PC-3 (cell line): Measurements from ENCODE around the gene ZNF629. TPM values are rescaled to one million over a fixed set of nuclear protein-coding genes. Genes with fewer than 3 reads are reported as not detected.

Source experiments
- ATAC-seq: fragments of 200-7000 bp; cut with Tn5 transposase; 2 replicates; pipeline ENCODE4 v1.9.1; 2020; ENCODE audit warnings: mild to moderate bottlenecking, moderate library complexity
- BruUV-seq: library from RNA; stranded (reverse); fragments of 400-500 nt; replicated peaks from 2 replicates; lab custom pipeline; 2021; lab: Mats Ljungman, UMichigan
- CTCF ChIA-PET: fragments of 300-600 bp; sonication (Branson Sonifier 250); formaldehyde crosslinking; loops from one replicate; lab custom pipeline; 2022; ENCODE audit warnings: antibody characterized with exemption; lab: Charles Lee
- POLR2A ChIA-PET: fragments of 300-600 bp; sonication (Branson Sonifier 250); formaldehyde crosslinking; loops from one replicate; lab custom pipeline; 2022; ENCODE audit warnings: antibody characterized with exemption; ENCODE audit not compliant: unreplicated experiment; lab: Charles Lee
- DNase-seq: peaks from one replicate; pipeline ENCODE4 v3.0.0-alpha.2; 2015
- H2AFZ ChIP-seq: fragments of 300-600 bp; sonication (generic); 2 replicates; pipeline ENCODE4 v1.6.0; 2016; ENCODE audit warnings: antibody characterized with exemption, low read length
- H3F3A ChIP-seq: fragments of 300-600 bp; sonication (generic); one replicate; pipeline ENCODE4 v1.6.0; 2017; ENCODE audit warnings: antibody characterized with exemption, low read length, control low read depth, mild to moderate bottlenecking; ENCODE audit not compliant: unreplicated experiment
- H3K27ac ChIP-seq: fragments of 300-600 bp; sonication (generic); 2 replicates; pipeline ENCODE4 v1.5.1; 2016; ENCODE audit warnings: mild to moderate bottlenecking, low read length
- H3K27me3 ChIP-seq: fragments of 300-600 bp; sonication (generic); 2 replicates; pipeline ENCODE4 v1.6.1; 2016; ENCODE audit warnings: low read length, mixed read lengths
- H3K36me3 ChIP-seq: fragments of 300-600 bp; sonication (generic); 2 replicates; pipeline ENCODE4 v1.6.1; 2016; ENCODE audit warnings: low read depth, mixed run types, low read length, mixed read lengths
- H3K4me1 ChIP-seq: fragments of 300-600 bp; sonication (generic); 2 replicates; pipeline ENCODE4 v1.5.1; 2016; ENCODE audit warnings: low read length; ENCODE audit not compliant: insufficient read depth
- H3K4me2 ChIP-seq: fragments of 300-600 bp; sonication (generic); 2 replicates; pipeline ENCODE4 v1.6.0; 2016; ENCODE audit warnings: low read length
- H3K4me3 ChIP-seq: fragments of 300-600 bp; sonication (generic); 2 replicates; pipeline ENCODE4 v1.5.1; 2016; ENCODE audit warnings: mild to moderate bottlenecking, low read length, mixed read lengths
- H3K79me2 ChIP-seq: fragments of 300-600 bp; sonication (generic); 2 replicates; pipeline ENCODE4 v1.6.1; 2017; ENCODE audit warnings: low read length, mixed read lengths
- H3K9ac ChIP-seq: fragments of 300-600 bp; sonication (generic); 2 replicates; pipeline ENCODE4 v1.6.0; 2016; ENCODE audit warnings: mild to moderate bottlenecking, low read length
- H3K9me2 ChIP-seq: fragments of 300-600 bp; sonication (generic); replicated peaks from 2 replicates; pipeline ENCODE4 v1.6.1; 2016; ENCODE audit warnings: mixed run types, low read length, mixed read lengths
- H3K9me3 ChIP-seq: fragments of 300-600 bp; sonication (generic); 2 replicates; pipeline ENCODE4 v1.6.1; 2016; ENCODE audit warnings: low read length, mixed read lengths
- H4K20me1 ChIP-seq: fragments of 300-600 bp; sonication (generic); 2 replicates; pipeline ENCODE4 v1.6.1; 2016; ENCODE audit warnings: low read length, mixed read lengths
- EZH2 ChIP-seq: fragments of 300-600 bp; sonication (generic); IDR thresholded peaks from one replicate; pipeline ENCODE4 v1.6.1; 2017; ENCODE audit warnings: antibody characterized with exemption, mild to moderate bottlenecking, low read length; ENCODE audit not compliant: unreplicated experiment
- EZH2phosphoT487 ChIP-seq: fragments of 300-600 bp; sonication (generic); IDR thresholded peaks from 2 replicates; pipeline ENCODE4 v1.6.1; 2018; ENCODE audit warnings: mild to moderate bottlenecking, antibody characterized with exemption, low read length, borderline replicate concordance
- intact Hi-C: fragments of 100-400 bp; cut with micrococcal nuclease; formaldehyde crosslinking; loops from 2 replicates; pipeline ENCODE4 v1.9.0; 2023
- total RNA-seq: library from RNA; depleted of rRNA; stranded (reverse); fragments of >200 nt; gene quantifications from 2 replicates; pipeline ENCODE4 v1.2.3, GENCODE V29; 2014
- TF ChIP-seq, protein P1 (sequence below): fragments of 300-600 bp; sonication (generic); conservative IDR thresholded peaks from 2 replicates; pipeline ENCODE4 v1.5.1; 2017; ENCODE audit warnings: antibody characterized with exemption, low read depth, mild to moderate bottlenecking, low read length

Gene ZNF629
- total RNA-seq, 1 experiment from 2014 or later = 7.8 TPM

- intact Hi-C loops = no loop called here
- H4K20me1 ChIP-seq = no peaks in the 10 kb centered on the region
- no TSS peak for BruUV-seq
- peaks cover 10% of the 10 kb centered on the region for H3K4me1 ChIP-seq
- TF ChIP-seq, protein P1, sequence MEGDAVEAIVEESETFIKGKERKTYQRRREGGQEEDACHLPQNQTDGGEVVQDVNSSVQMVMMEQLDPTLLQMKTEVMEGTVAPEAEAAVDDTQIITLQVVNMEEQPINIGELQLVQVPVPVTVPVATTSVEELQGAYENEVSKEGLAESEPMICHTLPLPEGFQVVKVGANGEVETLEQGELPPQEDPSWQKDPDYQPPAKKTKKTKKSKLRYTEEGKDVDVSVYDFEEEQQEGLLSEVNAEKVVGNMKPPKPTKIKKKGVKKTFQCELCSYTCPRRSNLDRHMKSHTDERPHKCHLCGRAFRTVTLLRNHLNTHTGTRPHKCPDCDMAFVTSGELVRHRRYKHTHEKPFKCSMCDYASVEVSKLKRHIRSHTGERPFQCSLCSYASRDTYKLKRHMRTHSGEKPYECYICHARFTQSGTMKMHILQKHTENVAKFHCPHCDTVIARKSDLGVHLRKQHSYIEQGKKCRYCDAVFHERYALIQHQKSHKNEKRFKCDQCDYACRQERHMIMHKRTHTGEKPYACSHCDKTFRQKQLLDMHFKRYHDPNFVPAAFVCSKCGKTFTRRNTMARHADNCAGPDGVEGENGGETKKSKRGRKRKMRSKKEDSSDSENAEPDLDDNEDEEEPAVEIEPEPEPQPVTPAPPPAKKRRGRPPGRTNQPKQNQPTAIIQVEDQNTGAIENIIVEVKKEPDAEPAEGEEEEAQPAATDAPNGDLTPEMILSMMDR = no peak
- TF ChIP-seq EZH2phosphoT487 (no peak), EZH2 (no peak)
- H3K9me2 ChIP-seq = no peaks in the 10 kb centered on the region
- H3K27ac ChIP-seq = no peak overlapping the region
- no peak overlapping the region for H3K4me2 ChIP-seq
- DNase-seq = no peak
- CTCF ChIA-PET = no interaction called here
- no peak overlapping the region for H3K4me3 ChIP-seq
- no peak overlapping the region for H2AFZ ChIP-seq
- H3K9ac ChIP-seq = no peak overlapping the region
- POLR2A ChIA-PET = no interaction called here
- H3K9me3 ChIP-seq = no peaks in the 10 kb centered on the region
- H3K36me3 ChIP-seq = no peaks in the 10 kb centered on the region
- ATAC-seq = no peak
- H3F3A ChIP-seq = no peaks in the 10 kb centered on the region
- no peaks in the 10 kb centered on the region for H3K27me3 ChIP-seq
- H3K79me2 ChIP-seq = no peaks in the 10 kb centered on the region
Measured at GRCh38 chr16:30802936-30803335, 15.9 kb upstream of the ZNF629 start.

DNA sequence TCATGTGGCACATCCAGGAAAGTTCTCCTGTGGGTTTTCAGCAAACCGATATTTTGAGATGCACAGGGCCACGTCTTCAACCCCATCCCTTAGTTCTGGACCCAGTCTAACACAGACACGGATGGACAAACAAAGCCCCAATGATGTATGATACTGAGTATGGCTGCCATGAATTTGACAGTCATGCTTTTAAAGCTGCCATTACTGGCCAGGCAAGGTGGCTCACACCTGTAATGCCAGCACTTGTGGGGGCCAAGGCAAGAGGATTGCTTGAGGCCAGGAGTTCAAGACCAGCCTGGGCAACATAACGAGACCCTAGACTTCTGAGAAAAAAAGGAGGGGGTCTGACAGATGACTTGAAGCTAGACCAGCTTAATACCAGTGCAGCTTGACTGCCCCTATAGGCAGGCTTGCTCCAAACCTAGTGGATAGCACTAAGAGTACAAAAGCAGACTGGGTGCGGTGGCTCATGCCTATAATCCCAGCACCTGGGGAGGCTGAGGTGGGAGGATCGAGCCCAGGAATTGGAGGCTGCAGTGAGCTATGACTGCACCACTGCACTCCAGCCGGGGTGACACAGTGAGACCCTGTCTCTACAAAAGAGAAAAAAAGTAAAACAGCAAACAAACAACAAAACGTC lies 10.8 kb upstream of the ZNF629 start:
- Histone ChIP-seq H3K27ac (no peak overlapping the region), H3F3A (no peaks in the 10 kb centered on the region), H3K36me3 (no peaks in the 10 kb centered on the region), H3K9me2 (no peaks in the 10 kb centered on the region), H3K79me2 (no peaks in the 10 kb centered on the region), H3K9me3 (no peaks in the 10 kb centered on the region), H3K9ac (no peak overlapping the region), H2AFZ (no peak overlapping the region), H3K4me1 (no peaks in the 10 kb centered on the region), H4K20me1 (no peaks in the 10 kb centered on the region), H3K4me3 (no peak overlapping the region), H3K27me3 (no peaks in the 10 kb centered on the region), H3K4me2 (no peak overlapping the region)
- no peak for TF ChIP-seq EZH2phosphoT487
- TF ChIP-seq EZH2 = no peak
- TF ChIP-seq, protein P1 = 0 out of 2 replicates have a peak, but pooled peaks have one; percentile 21
- ATAC-seq (peak; percentile 58; the same call in 1 of the 2 replicates), DNase-seq (no peak)
- intact Hi-C loops = no loop called here
- ChIA-PET POLR2A (interaction anchor here (0.6 kb wide), 1 partner anchor 32 kb away, joined by 11 read pairs; no protein-coding TSS in a partner anchor), CTCF (no interaction called here)
- no TSS peak for BruUV-seq

DNA sequence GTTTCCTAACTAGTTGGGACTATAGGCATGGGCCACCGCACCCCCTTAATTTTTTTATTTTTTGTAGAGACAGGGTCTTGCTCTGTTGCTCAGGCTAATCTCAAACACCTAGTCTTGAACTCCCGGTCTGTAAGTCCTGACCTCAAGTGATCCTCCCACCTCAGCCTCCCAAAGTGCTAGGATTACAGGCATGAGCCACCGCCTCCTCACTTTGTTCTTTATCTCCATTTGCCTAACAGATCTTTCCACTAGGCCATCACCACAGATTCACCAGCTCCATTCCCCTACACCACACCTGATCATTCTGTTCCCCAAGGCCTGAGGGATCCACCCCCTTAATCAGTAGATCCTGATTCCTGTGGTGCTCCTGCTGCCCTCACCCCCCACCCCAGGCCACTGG lies 7.6 kb upstream of the ZNF629 start:
- no peak overlapping the region for H3K4me3 ChIP-seq
- DNase-seq (no peak), ATAC-seq (no peak)
- BruUV-seq = no TSS peak
- H3K4me2 ChIP-seq = no peak overlapping the region
- no peak overlapping the region for H3K27ac ChIP-seq
- no peaks in the 10 kb centered on the region for H4K20me1 ChIP-seq
- H3F3A ChIP-seq = no peaks in the 10 kb centered on the region
- no peak overlapping the region for H3K9ac ChIP-seq
- no peaks in the 10 kb centered on the region for H3K4me1 ChIP-seq
- ChIA-PET POLR2A (no interaction called here), CTCF (no interaction called here)
- H3K27me3 ChIP-seq = no peaks in the 10 kb centered on the region
- no peaks in the 10 kb centered on the region for H3K36me3 ChIP-seq
- TF ChIP-seq, protein P1 = no peak
- TF ChIP-seq EZH2 = no peak
- H3K9me3 ChIP-seq = no peaks in the 10 kb centered on the region
- H3K9me2 ChIP-seq = no peaks in the 10 kb centered on the region
- intact Hi-C loops = no loop called here
- H2AFZ ChIP-seq = no peak overlapping the region
- H3K79me2 ChIP-seq = no peaks in the 10 kb centered on the region
